ENCODE results near the gene LCK.

LCK gene

GRCh38 chr1:32242341-32242851 is 8.7 kb upstream of the LCK start:
- H3K4me3 ChIP-seq (ENCODE audit: low read depth, low read length, poor library complexity, severe bottlenecking) = no peak overlapping the region
- H3K9me2 ChIP-seq (ENCODE audit: low read depth, low read length) = no peaks in the 10 kb centered on the region
- no peak overlapping the region for H3K4me2 ChIP-seq (ENCODE audit: low read length)
- H3K9me3 ChIP-seq (ENCODE audit: low read length) = no peaks in the 10 kb centered on the region
- TF ChIP-seq EZH2 (IDR thresholded peaks at IDR 0.05; ENCODE audit: borderline replicate concordance, low read length) = no peak
- no peak for TF ChIP-seq CTCF (IDR thresholded peaks at IDR 0.05; ENCODE audit: low read length)
- no peaks in the 10 kb centered on the region for H3K79me2 ChIP-seq (ENCODE audit: insufficient read depth, low read length)
- H3K4me1 ChIP-seq (ENCODE audit: insufficient read depth, low read length, severe bottlenecking) = peaks cover 48% of the 10 kb centered on the region
- H2AFZ ChIP-seq (ENCODE audit: low read length) = no peak overlapping the region
- no peaks in the 10 kb centered on the region for H4K20me1 ChIP-seq (ENCODE audit: insufficient read depth, low read length)
- H3K27ac ChIP-seq (ENCODE audit: low read depth, low read length, poor library complexity, severe bottlenecking) = peak overlapping the region; percentile 43
- no peaks in the 10 kb centered on the region for H3F3A ChIP-seq (ENCODE audit: insufficient read depth, low read length)
- no peaks in the 10 kb centered on the region for H3K27me3 ChIP-seq (ENCODE audit: insufficient read depth, low read length)
- H3K36me3 ChIP-seq (ENCODE audit: insufficient read depth, low read length) = no peaks in the 10 kb centered on the region
- H3K9ac ChIP-seq (ENCODE audit: low read length) = no peak overlapping the region

DNA sequence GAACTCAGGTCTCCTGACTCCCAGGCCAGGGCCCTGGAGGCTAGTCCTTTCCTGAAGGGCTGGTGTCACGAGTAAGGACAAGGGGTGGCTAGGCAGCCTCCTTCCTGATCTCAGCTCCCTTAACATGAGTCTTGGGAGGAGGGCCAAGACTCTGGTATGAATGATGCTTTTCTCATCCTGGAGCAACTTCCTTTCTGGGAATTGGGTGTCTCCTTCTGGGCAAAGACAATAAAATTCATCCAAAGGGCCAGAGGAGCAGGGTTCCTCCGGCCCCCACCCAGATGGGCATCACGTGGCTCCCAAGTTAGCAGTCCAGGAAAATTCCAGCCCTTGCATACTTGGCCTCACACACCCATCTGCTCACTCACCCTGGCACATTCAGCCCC is 4.2 kb upstream of the LCK start, which contains the start of gene FAM167B:
Gene FAM167B (plus strand): TSS at position 335 of the 386 bp plus-strand sequence. CDS start 200 bp downstream, outside the sequence.
- H3K9ac ChIP-seq (ENCODE audit: low read length) = no peak within 1 kb of the TSS; the same call in 1 of the 2 replicates
- no peak within 1 kb of the TSS for H3K4me3 ChIP-seq (ENCODE audit: low read depth, low read length, poor library complexity, severe bottlenecking)
- peaks cover 7% of the 10 kb centered on the region for H3F3A ChIP-seq (ENCODE audit: insufficient read depth, low read length)
- H3K27ac ChIP-seq (ENCODE audit: low read depth, low read length, poor library complexity, severe bottlenecking) = peak within 1 kb of the TSS; percentile 100
- H4K20me1 ChIP-seq (ENCODE audit: insufficient read depth, low read length) = no peaks in the 10 kb centered on the region
- peak within 1 kb of the TSS; percentile 44; the same call in 1 of the 2 replicates for H3K4me2 ChIP-seq (ENCODE audit: low read length)
- H3K36me3 ChIP-seq (ENCODE audit: insufficient read depth, low read length) = no peaks in the 10 kb centered on the region
- no peaks in the 10 kb centered on the region for H3K27me3 ChIP-seq (ENCODE audit: insufficient read depth, low read length)
- TF ChIP-seq EZH2 (IDR thresholded peaks at IDR 0.05; ENCODE audit: borderline replicate concordance, low read length) (no peak), CTCF (IDR thresholded peaks at IDR 0.05; ENCODE audit: low read length) (no peak)
- H3K4me1 ChIP-seq (ENCODE audit: insufficient read depth, low read length, severe bottlenecking) = peaks cover 64% of the 10 kb centered on the region
- no peak within 1 kb of the TSS for H2AFZ ChIP-seq (ENCODE audit: low read length)
- no peaks in the 10 kb centered on the region for H3K9me2 ChIP-seq (ENCODE audit: low read depth, low read length)
- H3K79me2 ChIP-seq (ENCODE audit: insufficient read depth, low read length) = no peaks in the 10 kb centered on the region
- no peaks in the 10 kb centered on the region for H3K9me3 ChIP-seq (ENCODE audit: low read length)

DNA sequence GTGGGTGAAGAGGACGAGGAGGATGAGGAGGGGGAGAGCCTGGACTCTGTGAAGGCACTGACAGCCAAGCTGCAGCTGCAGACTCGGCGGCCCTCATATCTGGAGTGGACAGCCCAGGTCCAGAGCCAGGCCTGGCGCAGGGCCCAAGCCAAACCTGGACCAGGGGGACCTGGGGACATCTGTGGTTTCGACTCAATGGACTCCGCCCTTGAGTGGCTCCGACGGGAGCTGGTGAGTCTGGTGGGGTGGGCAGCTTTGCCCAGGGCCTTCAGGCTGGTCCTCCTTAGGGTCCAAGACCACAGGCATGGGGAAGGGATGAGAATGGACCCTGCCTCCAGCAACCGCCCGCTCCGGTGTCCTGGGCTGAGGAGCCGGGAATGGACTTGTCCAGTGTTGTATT is 3.6 kb upstream of the LCK start:
- Histone ChIP-seq H4K20me1 (ENCODE audit: insufficient read depth, low read length) (no peaks in the 10 kb centered on the region), H3K27ac (ENCODE audit: low read depth, low read length, poor library complexity, severe bottlenecking) (peak overlapping the region; percentile 100), H3F3A (ENCODE audit: insufficient read depth, low read length) (peaks cover 7% of the 10 kb centered on the region), H3K9me2 (ENCODE audit: low read depth, low read length) (no peaks in the 10 kb centered on the region), H2AFZ (ENCODE audit: low read length) (no peak overlapping the region), H3K9me3 (ENCODE audit: low read length) (no peaks in the 10 kb centered on the region), H3K36me3 (ENCODE audit: insufficient read depth, low read length) (no peaks in the 10 kb centered on the region), H3K4me3 (ENCODE audit: low read depth, low read length, poor library complexity, severe bottlenecking) (no peak overlapping the region), H3K9ac (ENCODE audit: low read length) (no peak overlapping the region; the same call in 1 of the 2 replicates), H3K27me3 (ENCODE audit: insufficient read depth, low read length) (no peaks in the 10 kb centered on the region), H3K79me2 (ENCODE audit: insufficient read depth, low read length) (no peaks in the 10 kb centered on the region), H3K4me1 (ENCODE audit: insufficient read depth, low read length, severe bottlenecking) (peaks cover 68% of the 10 kb centered on the region), H3K4me2 (ENCODE audit: low read length) (no peak overlapping the region)
- TF ChIP-seq EZH2 (IDR thresholded peaks at IDR 0.05; ENCODE audit: borderline replicate concordance, low read length) (no peak), CTCF (IDR thresholded peaks at IDR 0.05; ENCODE audit: low read length) (no peak)

All from OCI-LY1 (cell line).